HG02970 (cell line): ENCODE results near the gene NMNAT3.
"Not testable (repeated sequence)": the region's sequence is repeated elsewhere in the genome, so short reads cannot be mapped to it uniquely, and the experiment has no call there.

Experiments used
- ATAC-seq: cut with Tn5 transposase; IDR thresholded peaks from one replicate; pipeline ENCODE4 v1.9.1; 2021; ENCODE audit warnings: mild to moderate bottlenecking, moderate library complexity, moderate number of reproducible peaks; ENCODE audit not compliant: unreplicated experiment, low FRiP score

Gene NMNAT3

DNA sequence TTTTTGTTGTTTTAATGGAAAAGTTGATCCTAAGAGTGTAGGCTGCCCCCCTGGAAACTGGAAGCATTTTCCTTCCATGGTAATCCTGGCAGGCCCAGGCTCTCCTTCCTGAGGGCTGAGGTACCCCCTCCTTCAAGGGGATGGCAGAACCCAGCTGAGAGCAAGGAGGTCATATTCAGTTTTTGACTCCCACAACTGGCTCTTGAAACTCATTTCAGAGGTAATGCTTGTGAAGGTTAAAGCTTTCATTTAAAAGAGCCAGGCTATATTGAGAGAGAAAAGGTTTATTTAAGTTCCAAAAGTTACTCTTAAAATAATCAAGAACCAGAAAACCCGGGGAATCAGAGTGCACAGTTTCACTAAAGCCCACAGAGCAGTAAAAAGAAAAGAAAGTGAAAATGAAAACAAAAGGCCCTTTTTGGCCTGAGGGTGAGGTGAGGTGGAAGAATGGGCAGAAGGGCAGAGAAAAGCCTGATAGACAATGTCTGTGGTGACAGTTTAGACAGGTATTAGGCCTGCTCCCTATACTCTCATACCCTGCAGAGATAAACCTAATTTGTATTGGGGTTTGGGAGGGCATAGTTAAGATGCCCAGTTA is 91.3 kb downstream of the NMNAT3 start:
- no peak for ATAC-seq

DNA sequence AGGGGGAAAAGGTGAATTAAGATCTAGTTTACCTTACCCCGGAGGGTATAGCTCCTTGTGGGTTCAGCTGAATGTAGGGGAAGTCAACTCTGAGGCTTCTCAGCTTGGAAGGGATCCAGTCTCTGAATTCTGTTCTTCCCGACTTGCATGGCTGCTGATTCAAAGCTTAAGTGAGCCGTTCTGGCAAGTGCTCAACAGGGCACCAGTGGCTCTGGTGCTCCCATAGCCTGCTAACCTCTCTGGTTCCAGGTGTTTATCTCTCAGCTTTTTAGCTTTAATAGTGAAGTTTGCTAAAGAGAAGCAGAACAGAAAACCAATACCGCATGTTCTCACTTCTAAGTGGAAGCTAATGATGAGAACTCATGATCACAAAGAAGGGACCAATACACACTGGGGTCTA is 92.0 kb downstream of the NMNAT3 start:
- no peak for ATAC-seq

DNA sequence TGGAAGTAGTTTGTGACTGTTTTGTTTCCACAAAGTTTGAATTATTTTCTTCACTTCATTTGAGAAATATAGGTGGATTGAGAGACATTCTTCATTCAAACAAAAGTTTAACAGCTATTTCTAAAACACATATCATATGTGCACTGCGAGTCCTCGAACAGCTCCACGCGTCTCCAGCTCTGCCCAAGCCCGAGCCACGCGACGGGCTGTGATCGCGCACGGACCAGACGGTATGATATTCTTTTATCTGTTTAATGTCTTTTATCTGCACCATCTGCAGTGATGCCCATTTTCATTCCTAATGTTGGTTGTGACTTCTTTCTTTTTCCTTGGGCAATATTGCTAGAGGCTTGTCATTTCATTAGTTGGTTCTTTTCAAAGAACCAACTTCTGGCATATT is 94.1 kb downstream of the NMNAT3 start:
- not testable (repeated sequence) for ATAC-seq

DNA sequence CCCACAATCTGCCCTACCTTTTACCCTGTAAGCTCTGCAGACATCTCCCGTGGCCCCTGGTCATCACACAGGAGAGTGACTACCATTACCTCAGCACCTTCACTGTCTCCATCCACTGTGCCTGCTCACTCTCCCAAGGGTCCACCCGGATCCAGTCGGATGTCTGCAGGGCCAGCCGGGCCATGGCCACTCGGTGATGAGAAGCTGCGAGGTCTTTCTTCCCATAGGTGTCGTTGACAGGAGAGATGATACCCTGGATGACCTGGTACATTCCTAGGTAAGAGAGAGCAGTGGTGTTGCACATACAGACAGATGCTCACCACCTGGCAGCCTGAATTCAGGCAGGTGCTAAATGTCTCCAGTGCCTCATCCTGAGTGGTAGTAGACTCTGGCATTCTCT is 99.0 kb downstream of the NMNAT3 start:
- no peak for ATAC-seq

DNA sequence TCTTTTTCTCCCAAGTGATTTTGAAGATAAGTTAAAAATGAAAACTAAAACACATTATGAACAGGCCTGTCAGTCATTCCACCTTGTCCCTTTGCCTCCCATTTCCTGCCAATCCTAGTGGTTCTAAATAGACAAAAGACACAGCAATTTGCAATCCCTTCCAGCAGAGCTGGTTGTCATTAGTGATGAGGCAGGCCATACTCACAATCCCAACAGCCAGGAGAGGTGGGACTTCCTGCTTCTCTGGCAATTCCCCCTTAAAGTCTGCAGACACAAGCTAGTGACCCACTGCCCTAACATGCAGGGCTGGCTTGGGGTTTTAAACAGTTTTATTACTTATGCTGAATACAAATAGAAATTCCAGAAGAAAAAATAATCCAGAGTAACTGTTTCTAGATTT is 99.9 kb downstream of the NMNAT3 start:
- ATAC-seq: no peak

DNA sequence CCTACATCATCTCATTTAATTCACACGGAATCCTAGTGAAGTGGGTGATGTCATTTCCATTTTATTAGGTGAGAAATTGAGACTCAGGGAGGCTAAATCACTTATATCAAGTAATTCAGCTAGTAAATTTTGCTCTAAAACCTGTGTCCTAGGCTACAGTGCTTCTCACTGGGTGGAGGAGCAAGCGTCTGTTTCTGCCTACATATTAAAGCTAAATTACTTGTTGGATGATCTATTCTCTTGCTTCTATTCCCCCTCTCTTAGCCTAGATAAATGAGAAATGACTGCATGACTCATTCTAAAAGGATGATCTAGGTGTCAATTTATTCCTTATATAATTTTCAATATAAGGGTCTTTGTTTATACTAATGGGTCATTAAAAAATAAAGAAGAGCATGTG is 100.4 kb downstream of the NMNAT3 start:
- no peak for ATAC-seq

DNA sequence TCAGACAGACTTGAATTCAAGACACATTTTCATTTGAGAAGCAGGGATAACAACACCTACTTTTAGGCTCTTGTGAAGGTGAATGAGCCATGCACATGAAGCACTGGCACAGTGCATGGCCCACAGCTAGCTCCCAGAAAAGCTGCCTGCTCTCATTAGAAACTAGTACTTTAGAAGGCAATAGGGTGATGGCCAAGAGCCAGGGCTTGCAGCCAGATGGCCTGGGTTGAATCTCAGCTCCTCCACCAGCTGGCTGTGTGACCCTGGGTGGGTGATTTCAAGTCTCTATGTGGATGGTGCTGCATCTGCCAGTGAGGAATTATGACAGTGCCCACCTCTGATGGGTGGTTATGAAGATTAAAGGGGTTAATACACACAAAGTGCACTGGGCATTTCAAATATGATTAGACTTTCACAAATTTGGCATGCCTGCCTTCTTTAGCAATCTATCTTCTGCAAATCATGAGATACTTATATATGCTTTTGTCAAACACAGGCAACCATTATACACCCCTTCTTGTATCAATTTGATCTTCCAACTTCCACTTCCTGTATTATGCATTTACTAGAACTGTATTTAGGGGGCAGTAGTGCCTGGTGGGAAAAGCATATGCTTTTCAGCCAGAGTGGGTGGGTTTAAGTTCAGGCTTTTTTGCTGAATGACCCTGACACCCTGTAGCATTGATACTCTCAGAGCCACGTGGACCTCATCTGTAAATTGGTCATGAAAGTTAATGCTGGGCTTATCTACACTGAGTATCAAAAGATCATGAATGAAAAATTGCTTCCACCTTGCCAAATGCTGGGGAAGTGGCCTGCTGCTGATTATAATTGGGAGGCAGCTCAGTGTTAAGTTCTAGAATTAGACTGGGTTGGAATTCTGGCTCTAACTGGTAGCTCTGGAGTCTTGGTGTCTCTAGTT is 103.5 kb downstream of the NMNAT3 start:
- no peak for ATAC-seq

DNA sequence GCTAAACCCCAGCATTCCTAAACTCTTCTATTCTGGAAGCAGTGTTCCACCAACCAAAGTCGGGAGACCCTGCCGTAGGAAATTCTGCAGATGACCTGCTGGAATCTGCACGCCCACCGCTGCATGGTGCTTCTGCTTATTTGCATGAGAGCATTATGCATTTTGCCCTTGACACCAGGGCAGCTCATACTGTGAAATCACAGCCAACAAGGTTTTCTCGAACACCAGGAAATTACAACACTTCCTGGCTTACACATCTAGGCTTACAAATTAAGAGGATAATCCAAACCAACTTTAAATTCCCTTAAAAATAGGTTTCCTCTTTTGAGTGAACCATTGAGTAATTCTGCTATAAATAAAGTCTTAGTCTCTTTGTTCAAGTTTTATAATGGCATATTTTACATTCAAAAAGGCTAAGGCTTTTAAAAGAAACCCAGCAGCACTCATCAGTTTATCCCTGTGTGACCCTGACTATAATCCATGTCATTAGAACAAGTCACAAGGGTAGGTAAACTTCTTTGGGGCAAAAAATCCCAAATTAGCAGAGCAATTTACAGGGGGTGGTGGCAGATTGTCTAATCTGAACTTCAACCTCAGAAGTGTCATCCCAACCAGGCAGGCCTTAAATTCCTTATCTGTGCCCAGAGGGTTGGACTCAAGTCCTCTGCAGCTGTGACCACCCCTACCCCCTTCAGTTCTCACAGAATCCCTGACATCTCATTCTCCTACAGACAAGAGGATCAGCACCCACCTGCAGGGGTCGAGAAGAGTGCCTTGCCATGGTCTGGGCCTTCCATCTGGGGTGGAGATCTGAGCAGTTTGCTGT is 104.7 kb downstream of the NMNAT3 start:
- no peak for ATAC-seq

DNA sequence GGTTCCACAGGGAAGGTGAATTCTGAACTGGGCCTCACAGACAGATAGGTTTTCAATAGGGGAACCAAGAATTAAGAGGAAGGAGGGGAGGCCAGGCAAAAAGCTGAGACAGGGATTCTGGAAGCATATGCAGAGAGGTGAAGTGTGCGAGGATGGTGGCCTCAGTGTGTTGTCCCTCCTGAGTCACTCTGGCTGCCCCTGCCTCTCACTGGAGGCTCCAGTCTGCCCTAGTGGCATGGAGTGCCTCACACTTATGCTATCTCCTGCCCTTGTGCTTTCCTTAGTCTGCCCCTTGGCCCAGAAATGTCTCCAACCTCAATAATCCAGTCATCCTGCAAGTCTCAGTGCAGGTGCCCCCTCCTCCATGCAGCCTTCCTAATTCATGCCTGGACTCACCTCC is 106.1 kb downstream of the NMNAT3 start:
- ATAC-seq: no peak

DNA sequence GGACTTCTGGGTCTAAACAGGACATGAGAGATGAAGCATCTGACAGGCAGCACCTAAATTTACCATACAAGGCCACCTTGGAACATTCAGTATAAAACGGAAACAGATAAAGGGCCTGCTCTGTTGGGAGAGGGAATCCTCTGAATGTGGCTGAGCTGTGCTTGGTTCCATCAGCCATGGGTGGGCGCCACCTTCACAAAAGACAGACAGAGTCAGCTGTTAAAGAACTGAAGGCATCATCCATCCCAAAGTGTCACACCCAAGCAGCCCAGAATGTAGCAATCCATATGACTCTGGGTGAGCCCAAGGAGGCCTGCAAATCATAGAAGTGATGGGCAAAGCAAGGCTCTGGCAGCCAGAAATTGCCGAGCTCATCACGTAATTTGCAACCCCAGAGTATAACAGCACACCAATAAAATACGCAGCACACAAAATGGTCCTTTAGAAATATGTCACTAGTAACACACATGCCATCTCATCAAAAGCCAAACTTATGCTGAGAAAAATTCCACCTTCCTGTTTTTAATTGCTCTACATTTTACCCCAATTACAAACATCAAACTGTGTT is 113.4 kb downstream of the NMNAT3 start:
- ATAC-seq: no peak

DNA sequence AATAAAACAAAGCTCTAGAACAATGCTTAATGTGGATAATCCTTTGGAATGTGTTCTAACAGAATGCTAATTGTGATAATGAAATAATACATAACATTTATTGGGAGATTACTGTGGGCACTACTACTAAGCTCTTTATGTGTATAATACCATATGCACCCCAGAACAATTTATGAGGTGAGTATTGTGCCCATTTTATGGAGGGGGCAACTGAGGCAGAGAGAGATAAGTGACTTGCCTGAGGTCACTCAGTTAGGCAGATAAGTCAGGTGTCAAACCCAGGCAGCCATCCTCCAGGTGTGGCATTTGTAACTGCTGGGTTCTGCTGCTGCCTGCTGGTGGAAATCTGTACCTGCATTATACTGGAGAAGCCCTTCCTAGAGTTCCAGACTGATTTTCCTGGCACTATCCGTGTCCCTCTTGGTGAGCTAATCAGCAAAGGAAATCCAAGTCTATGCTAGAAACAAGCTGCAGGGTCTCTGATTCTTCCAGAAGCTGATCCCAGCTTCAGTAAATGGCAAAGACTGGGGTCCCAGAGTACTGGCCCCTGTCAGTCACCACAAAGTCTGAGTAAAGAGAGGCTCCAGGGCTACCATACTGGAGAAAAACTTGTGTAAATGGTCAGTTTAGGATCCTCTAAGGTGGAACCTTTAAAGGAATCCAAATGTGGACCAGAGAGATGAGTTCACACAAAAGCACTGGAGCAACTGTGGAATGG is 115.7 kb downstream of the NMNAT3 start:
- ATAC-seq: no peak

DNA sequence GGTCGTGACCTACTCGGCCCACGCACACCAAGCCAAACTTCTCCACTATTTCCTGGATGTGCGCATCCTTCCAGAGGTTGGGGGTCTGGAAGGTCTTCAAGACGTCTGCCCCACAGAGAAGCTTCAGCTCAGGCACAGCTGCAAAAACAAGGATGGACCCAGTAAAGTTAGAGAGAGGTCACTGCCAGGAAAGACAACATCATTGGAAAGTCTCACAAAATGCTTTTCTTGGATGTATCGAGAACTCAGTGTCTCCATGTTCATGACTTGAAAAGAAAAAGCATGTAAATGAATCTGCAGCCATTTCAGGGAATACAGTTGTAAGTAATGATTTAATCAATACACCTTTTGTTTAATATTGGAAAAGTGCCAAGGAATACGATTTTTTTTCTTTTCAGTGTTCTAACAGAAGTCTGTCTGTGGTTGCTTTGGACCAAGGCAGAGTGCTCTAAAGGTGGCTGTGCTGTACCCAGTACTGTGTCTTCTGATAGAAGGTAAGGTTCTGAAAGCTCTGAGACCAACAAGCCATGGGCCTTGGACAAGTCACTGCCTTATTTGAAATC is 116.4 kb downstream of the NMNAT3 start:
- ATAC-seq: no peak

DNA sequence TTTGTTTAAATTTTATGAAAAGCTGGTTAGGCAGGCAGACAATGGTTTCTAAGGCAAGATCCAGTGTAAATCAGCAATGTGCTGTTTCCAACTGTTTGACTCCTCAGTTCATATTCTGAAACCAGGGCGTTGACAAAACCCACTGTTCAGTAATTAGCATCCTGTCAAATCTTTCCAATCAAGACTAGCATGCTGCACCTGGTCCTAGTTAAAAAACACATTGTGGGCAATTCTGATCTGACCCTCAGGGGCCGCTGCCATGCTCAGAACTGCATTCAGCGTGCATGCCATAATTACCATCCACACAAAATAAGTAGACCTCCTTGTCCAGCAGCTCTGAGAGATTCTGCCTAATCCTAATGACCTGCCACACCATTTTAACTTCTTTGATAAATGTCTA is 117.4 kb downstream of the NMNAT3 start:
- no peak for ATAC-seq

DNA sequence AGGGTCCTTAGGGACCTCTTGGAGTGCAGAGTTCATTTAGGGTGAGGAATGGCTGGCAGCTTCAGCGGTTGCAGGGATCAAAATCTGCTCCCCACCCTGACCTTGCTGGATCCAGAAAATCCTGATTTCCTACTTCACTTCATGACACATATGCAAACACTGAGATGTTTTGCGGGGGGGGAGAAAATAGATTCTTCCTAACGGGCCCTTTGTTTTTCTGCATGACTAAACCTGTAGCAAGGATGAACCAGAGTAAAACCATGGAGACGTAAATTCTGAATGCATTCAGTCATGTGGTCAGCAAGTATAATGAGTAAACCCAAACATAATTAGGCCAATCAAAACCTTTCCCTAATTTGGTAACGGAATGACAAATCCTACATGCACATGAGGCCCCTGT is 118.2 kb downstream of the NMNAT3 start:
- ATAC-seq: no peak

DNA sequence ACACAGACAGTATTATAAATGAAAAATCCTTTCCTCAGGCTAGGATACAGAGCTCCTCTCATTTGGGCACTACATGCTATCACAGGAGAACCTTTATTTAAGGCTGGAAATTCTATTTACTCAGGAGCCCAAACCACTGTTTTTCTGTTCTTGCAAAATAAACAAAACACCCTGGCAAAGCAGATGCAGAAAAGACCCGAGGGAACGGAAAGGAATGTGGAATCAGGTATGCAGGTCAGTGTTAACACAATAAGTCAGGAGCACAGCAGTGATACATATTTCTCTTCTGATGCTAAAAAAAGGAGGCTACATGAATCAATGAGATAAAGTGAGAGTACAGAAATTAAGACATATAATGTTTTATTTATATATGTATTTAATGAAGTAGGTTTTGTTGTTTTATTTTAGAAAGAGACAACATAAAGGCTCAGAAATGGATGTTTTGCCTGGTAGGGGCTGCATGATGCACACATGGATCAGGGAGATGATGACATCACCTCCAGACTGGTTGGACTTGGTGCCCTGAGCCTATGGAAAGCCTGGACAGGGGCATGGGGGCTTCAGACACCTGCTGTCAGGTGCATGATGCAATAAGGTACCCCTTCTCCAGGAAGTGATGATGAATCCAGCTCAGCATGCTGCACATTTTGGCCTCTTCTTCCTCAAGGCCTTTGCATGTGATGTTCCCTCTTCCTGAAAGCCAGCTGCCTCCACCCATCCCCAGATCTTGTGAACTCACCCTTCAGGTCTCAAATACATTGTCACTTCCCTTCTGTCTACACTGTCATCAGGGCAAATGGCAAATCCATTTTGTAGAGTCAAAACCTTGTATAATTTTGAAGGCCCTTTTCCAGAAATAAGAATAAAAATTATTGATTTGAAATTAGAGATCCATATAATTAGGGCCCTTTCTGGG is 119.2 kb downstream of the NMNAT3 start:
- no peak for ATAC-seq

DNA sequence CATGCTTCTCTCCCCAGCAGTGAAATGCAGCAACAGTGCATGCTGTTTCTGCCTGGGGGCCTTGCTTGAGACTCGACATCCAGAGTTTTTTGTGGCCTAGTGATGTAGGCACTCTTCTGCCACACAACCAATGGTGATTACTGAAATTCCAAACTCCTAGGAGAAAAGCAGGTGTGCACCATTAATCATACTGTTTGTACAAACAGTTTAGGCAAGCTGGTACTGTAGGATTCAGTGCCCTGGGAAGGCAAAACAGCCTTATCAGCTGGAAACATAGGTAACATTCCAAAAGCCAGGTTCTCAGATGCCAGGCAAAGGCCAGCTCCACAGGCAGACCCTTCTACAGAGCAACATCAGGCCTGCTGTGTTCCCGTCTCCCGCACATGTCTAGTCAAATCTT is 120.7 kb downstream of the NMNAT3 start:
- no peak for ATAC-seq

DNA sequence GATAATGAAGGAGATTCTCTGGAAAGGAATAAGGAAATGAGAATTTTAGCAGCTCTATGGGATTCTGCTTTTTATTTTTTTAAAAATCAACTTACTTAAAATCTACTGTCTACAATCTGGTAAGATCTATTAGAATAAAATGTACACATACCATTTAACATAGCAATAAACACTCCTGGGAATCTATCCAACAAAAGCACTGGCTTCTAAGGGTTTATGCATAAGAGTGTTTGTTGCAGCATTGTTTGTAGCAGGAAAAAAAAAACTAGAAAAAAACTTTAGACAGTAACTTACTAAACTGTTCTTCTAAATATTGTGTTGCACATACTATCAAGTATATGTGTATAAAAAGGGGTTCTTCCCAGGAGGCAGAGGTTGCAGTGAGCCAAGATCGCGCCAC is 122.5 kb downstream of the NMNAT3 start:
- ATAC-seq: no peak

DNA sequence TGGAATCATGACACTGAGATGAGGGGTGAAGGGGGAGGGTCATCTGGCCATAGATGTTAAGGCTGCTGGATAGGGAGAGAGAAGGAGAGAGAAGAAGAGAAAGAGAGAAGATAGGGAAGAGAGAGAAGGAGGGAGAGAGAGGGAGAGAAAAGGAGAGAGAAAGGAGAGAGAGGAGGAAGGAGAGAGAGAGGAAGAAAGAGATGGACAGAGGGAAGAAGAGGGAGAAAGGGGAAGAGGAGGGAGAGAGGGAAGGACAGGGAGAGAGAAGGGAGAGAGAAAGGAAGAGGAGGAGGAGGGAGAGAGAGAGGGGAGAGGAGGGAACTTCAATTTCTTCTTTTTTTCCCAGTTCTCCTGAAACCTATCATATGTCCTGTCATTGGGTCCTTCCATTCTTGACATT is 123.1 kb downstream of the NMNAT3 start:
- no peak for ATAC-seq
